Lower lobe of right lung (tissue), 2 donors: Measurements from ENCODE around the gene MAML3. TPM values are rescaled to one million over a fixed set of nuclear protein-coding genes. Genes with fewer than 3 reads are reported as not detected.

Source experiments
- ATAC-seq, 2 donors: fragments of 200-7000 bp; cut with Tn5 transposase; one replicate each; pipeline ENCODE4 v1.9.1; 2020 to 2022; ENCODE audit warnings: mild to moderate bottlenecking in 2 of 2, moderate library complexity in 2 of 2
- DNase-seq: peaks from one replicate; pipeline ENCODE4 v3.0.0-alpha.2; 2020
- H3K27ac ChIP-seq: fragments of 200-600 bp; one replicate; pipeline ENCODE4 v1.8.0; 2022
- H3K27me3 ChIP-seq: fragments of 200-600 bp; one replicate; pipeline ENCODE4 v1.8.0; 2022; ENCODE audit warnings: low read depth
- H3K36me3 ChIP-seq: fragments of 200-600 bp; one replicate; pipeline ENCODE4 v1.8.0; 2022; ENCODE audit warnings: mild to moderate bottlenecking
- H3K4me1 ChIP-seq: fragments of 200-600 bp; one replicate; pipeline ENCODE4 v1.8.0; 2022
- H3K4me3 ChIP-seq: fragments of 200-600 bp; one replicate; pipeline ENCODE4 v1.8.0; 2022; ENCODE audit warnings: mild to moderate bottlenecking
- H3K9me3 ChIP-seq: fragments of 200-600 bp; one replicate; pipeline ENCODE4 v1.8.0; 2022
- intact Hi-C: fragments of 100-400 bp; cut with DNase I; formaldehyde crosslinking; loops from one replicate; pipeline ENCODE4 v1.11.0; 2022
- total RNA-seq: library from RNA; stranded (reverse); fragmentation: NEBNext Ultra II Directional; extraction: Animal tissue kit (Norgen Biotek cat#: 25700); gene quantifications from one replicate; pipeline ENCODE4 v1.2.1, GENCODE V29; 2021
- TF ChIP-seq, protein P1 (sequence below): fragments of 200-600 bp; IDR thresholded peaks from one replicate; pipeline ENCODE4 v1.8.0; 2022; ENCODE audit warnings: antibody characterized with exemption, mild to moderate bottlenecking
- donor health status: DM: no; HTN: yes; CAD: no; lungs with severe emphysema.

MAML3 gene
- total RNA-seq, 1 donor from 2014 or later, result 12.5 TPM

DNA sequence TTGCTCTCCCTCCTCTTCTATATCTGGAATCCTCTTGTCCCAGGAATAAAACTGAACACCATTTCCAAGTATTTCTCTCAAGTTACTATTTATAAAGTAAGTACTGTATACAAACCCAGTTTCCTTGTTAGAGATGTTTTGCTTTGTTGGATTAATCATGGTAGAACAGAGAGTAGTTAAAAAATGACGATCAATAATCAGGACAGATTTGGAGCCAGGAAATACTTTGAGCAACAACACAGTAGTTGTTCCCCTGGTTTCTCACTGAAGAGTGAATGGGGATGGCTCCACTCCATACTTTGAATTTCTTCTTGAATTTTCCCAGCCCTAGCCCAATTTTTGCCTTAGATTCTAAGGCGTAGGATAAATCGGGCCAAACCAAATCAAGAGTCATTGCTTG is 467.0 kb downstream of the MAML3 start:
- ATAC-seq (no peak), DNase-seq (no peak)
- Histone ChIP-seq H3K27ac (peak overlapping the region; percentile 24), H3K4me1 (peaks cover 38% of the 10 kb centered on the region), H3K36me3 (peaks cover 6% of the 10 kb centered on the region), H3K4me3 (no peak overlapping the region), H3K27me3 (no peaks in the 10 kb centered on the region), H3K9me3 (no peaks in the 10 kb centered on the region)
- intact Hi-C loops, result no loop called here
- TF ChIP-seq, protein P1, sequence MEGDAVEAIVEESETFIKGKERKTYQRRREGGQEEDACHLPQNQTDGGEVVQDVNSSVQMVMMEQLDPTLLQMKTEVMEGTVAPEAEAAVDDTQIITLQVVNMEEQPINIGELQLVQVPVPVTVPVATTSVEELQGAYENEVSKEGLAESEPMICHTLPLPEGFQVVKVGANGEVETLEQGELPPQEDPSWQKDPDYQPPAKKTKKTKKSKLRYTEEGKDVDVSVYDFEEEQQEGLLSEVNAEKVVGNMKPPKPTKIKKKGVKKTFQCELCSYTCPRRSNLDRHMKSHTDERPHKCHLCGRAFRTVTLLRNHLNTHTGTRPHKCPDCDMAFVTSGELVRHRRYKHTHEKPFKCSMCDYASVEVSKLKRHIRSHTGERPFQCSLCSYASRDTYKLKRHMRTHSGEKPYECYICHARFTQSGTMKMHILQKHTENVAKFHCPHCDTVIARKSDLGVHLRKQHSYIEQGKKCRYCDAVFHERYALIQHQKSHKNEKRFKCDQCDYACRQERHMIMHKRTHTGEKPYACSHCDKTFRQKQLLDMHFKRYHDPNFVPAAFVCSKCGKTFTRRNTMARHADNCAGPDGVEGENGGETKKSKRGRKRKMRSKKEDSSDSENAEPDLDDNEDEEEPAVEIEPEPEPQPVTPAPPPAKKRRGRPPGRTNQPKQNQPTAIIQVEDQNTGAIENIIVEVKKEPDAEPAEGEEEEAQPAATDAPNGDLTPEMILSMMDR, result no peak

DNA sequence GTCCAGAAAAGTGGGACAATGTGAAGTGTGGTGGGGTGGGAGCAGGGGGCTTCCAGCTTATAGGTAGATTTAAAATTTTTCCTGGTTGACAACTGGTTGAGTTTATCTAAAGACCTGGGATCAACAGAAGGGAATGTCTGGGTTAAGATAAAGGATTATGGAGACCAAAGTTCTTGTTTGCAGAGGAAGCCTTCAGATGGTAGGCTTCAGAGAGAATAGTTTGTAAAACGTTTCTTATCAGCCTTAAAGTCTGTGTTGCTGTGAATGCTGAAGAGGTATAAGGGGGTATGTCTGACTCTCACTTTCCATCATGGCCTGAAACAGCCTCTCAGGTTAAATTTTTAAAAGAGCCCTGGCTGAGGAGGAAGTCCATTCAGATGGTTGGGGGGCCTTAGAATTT is 467.9 kb downstream of the MAML3 start:
- intact Hi-C loops, result no loop called here
- DNase-seq (no peak), ATAC-seq (no peak)
- Histone ChIP-seq H3K4me3 (no peak overlapping the region), H3K27me3 (no peaks in the 10 kb centered on the region), H3K36me3 (peaks cover 6% of the 10 kb centered on the region), H3K4me1 (peaks cover 45% of the 10 kb centered on the region), H3K27ac (no peak overlapping the region), H3K9me3 (no peaks in the 10 kb centered on the region)
- TF ChIP-seq, protein P1, result no peak

DNA sequence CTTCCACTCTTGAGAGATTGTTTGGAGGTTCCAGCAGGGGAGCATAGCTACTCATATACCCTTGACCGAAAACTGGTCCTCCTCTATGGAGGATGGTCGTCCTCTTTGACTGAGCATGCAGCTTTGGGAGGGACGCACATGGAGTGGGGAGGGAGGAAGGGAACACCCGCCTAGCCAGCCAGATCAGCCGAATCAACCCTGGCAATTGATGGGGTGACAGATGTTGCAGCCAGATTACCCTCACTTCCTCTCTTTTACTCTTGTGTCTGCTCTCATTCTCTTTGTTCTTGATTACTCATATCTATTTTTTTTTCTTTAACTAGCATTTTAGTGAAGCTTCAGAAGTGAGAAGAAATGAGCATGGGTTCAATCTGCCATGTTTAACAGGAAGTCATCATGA is 468.8 kb downstream of the MAML3 start:
- TF ChIP-seq, protein P1, result no peak
- Histone ChIP-seq H3K9me3 (no peaks in the 10 kb centered on the region), H3K27ac (no peak overlapping the region), H3K27me3 (no peaks in the 10 kb centered on the region), H3K4me3 (no peak overlapping the region), H3K4me1 (peaks cover 46% of the 10 kb centered on the region), H3K36me3 (peaks cover 6% of the 10 kb centered on the region)
- no peak for DNase-seq
- no peak for ATAC-seq
- intact Hi-C loops, result no loop called here

DNA sequence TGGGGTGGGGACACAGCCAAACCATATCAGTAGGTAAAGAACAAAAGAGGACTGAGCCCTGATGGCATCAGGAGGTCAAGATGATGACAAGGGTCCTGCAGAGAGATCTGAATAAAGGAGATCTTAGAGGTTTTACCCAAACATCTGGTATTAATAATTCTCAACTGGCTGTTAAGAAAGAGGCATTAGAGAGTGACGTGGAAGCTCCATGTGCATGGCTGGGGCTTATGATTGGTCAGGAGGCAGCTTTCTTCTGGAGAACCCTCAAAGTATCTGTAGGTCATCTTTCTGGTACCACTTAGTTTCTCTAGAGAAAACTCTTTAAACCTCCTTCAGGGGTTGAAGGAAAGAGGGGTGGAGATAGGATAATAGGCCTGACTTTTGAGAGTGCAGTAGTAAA is 469.6 kb downstream of the MAML3 start:
- peaks cover 14% of the 10 kb centered on the region for H3K36me3 ChIP-seq
- intact Hi-C loops, result no loop called here
- H3K4me1 ChIP-seq, result peaks cover 46% of the 10 kb centered on the region
- DNase-seq (no peak), ATAC-seq (no peak)
- H3K9me3 ChIP-seq, result no peaks in the 10 kb centered on the region
- H3K27ac ChIP-seq, result no peak overlapping the region
- no peaks in the 10 kb centered on the region for H3K27me3 ChIP-seq
- TF ChIP-seq, protein P1, result no peak
- no peak overlapping the region for H3K4me3 ChIP-seq

DNA sequence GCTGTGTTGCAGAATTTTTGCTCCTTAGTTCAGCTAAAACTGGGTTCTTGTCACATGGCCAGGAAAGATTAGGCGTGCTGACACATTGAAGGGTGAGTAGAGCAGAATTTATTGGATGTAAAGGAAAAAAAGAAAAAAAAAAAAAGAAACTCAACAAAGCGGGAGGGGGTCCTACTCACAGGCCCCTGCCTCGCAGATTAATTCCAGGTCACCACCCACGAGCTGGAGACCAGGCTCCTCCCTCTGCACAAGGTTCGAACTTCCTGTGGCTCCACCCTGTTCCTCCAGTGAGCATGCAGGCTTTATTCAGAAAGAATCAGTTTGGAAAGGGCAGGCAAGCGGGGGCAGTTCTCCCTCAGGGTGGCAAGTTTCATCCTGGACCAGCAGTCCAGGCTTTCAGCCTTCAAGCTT is 471.2 kb downstream of the MAML3 start:
- H3K9me3 ChIP-seq, result no peaks in the 10 kb centered on the region
- H3K36me3 ChIP-seq, result peaks cover 30% of the 10 kb centered on the region
- peaks cover 40% of the 10 kb centered on the region for H3K4me1 ChIP-seq
- TF ChIP-seq, protein P1, result no peak
- no peak for DNase-seq
- no peak overlapping the region for H3K4me3 ChIP-seq
- peak overlapping the region; percentile 2 for H3K27ac ChIP-seq
- ATAC-seq, result no peak
- intact Hi-C loops, result no loop called here
- H3K27me3 ChIP-seq, result no peaks in the 10 kb centered on the region

DNA sequence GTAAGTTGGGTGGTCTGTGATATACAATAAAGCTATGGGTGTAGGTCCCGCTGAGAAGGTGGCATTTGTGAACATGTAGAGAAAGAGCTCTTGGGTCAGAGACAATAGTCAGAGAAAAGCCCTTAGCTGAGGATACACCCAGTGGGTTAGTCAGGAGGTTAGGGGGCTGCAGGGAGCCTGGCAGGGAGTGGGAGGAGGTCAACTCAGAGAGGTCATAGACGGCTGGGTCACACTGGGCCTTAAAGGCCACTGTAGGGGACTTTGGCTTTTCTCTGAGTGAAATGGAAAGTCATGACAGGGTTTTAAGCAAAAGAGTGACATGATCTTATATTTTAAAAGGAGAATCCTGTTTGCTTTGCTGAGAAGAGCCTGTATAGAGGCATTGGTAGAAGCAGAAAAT is 471.7 kb downstream of the MAML3 start:
- no peaks in the 10 kb centered on the region for H3K27me3 ChIP-seq
- H3K36me3 ChIP-seq, result peaks cover 32% of the 10 kb centered on the region
- no peak overlapping the region for H3K4me3 ChIP-seq
- H3K27ac ChIP-seq, result no peak overlapping the region
- no peaks in the 10 kb centered on the region for H3K9me3 ChIP-seq
- peak in 1 of 2 donors; percentile 29 for ATAC-seq
- H3K4me1 ChIP-seq, result peaks cover 40% of the 10 kb centered on the region
- intact Hi-C loops, result no loop called here
- DNase-seq, result no peak
- TF ChIP-seq, protein P1, result no peak
